Subcutaneous abdominal adipose tissue (tissue), 5 donors: ENCODE measurements around the gene BDKRB1.

Experiments used
- H3K27ac ChIP-seq: one replicate; pipeline ENCODE4 v1.7.0; 2013; ENCODE audit warnings: low read depth, mild to moderate bottlenecking, inconsistent platforms, low read length, moderate library complexity
- H3K27me3 ChIP-seq, 5 donors: one replicate each; pipeline ENCODE4 v1.7.0; 2013; ENCODE audit warnings: low read length in 5 of 5, inconsistent platforms in 1 of 5; ENCODE audit not compliant: control insufficient read depth in 5 of 5, insufficient read depth in 4 of 5
- H3K36me3 ChIP-seq, 5 donors: one replicate each; pipeline ENCODE4 v1.7.0; 2013; ENCODE audit warnings: low read length in 5 of 5; ENCODE audit not compliant: control insufficient read depth in 5 of 5, insufficient read depth in 5 of 5
- H3K4me1 ChIP-seq, 5 donors: one replicate each; pipeline ENCODE4 v1.7.0; 2013; ENCODE audit warnings: low read length in 5 of 5, mild to moderate bottlenecking in 3 of 5, moderate library complexity in 1 of 5; ENCODE audit not compliant: control insufficient read depth in 5 of 5, insufficient read depth in 5 of 5
- H3K4me3 ChIP-seq, 5 donors: one replicate each; pipeline ENCODE4 v1.7.0; 2013; ENCODE audit warnings: low read length in 5 of 5, low read depth in 1 of 5
- H3K9ac ChIP-seq, 5 donors: one replicate each; pipeline ENCODE4 v1.7.0; 2013; ENCODE audit warnings: low read length in 5 of 5, mild to moderate bottlenecking in 4 of 5, moderate library complexity in 3 of 5
- H3K9me3 ChIP-seq, 5 donors: one replicate each; pipeline ENCODE4 v1.7.0; 2013; ENCODE audit warnings: low read length in 5 of 5; ENCODE audit not compliant: control insufficient read depth in 5 of 5
- donor health status: healthy.
- donor health status: healthy.
- donor health status: healthy.
- donor health status: healthy.
- donor health status: healthy.

Gene BDKRB1

GRCh38 chr14:96273629-96274028 is 17.6 kb downstream of the BDKRB1 start:
- Histone ChIP-seq H3K9me3 (peaks cover 0 to 19% (median 16%) of the 10 kb centered on the region in 5 donors), H3K27ac (no peak overlapping the region)

GRCh38 chr14:96274122-96274521 is 18.1 kb downstream of the BDKRB1 start:
- H3K4me3 ChIP-seq, result no peak overlapping the region
- peaks cover 0 to 3% (median 0%) of the 10 kb centered on the region in 5 donors for H3K27me3 ChIP-seq
- H3K9ac ChIP-seq, result no peak overlapping the region
- H3K27ac ChIP-seq, result no peak overlapping the region
- peaks cover 2 to 29% (median 16%) of the 10 kb centered on the region in 5 donors for H3K4me1 ChIP-seq
- peaks cover 0 to 20% (median 18%) of the 10 kb centered on the region in 5 donors for H3K9me3 ChIP-seq
- no peaks in the 10 kb centered on the region for H3K36me3 ChIP-seq

More at GRCh38 chr14:96273629-96274028, 17.6 kb downstream of the BDKRB1 start:
- Histone ChIP-seq H3K27me3 (peaks cover 0 to 5% (median 0%) of the 10 kb centered on the region in 5 donors), H3K4me1 (peaks cover 2 to 34% (median 20%) of the 10 kb centered on the region in 5 donors), H3K36me3 (no peaks in the 10 kb centered on the region), H3K9ac (no peak overlapping the region), H3K4me3 (no peak overlapping the region)

GRCh38 chr14:96274543-96274942 is 18.5 kb downstream of the BDKRB1 start:
- Histone ChIP-seq H3K4me1 (peaks cover 2 to 25% (median 12%) of the 10 kb centered on the region in 5 donors), H3K27ac (no peak overlapping the region), H3K9ac (no peak overlapping the region), H3K4me3 (no peak overlapping the region), H3K27me3 (no peaks in the 10 kb centered on the region), H3K36me3 (no peaks in the 10 kb centered on the region), H3K9me3 (peaks cover 0 to 20% (median 18%) of the 10 kb centered on the region in 5 donors)

GRCh38 chr14:96275177-96276112 is 19.4 kb downstream of the BDKRB1 start:
- Histone ChIP-seq H3K36me3 (peaks cover 0 to 4% (median 0%) of the 10 kb centered on the region in 5 donors), H3K4me3 (no peak overlapping the region), H3K27me3 (no peaks in the 10 kb centered on the region), H3K9ac (peak overlapping the region in 1 of 5 donors; percentile 32), H3K4me1 (peaks cover 2 to 24% (median 10%) of the 10 kb centered on the region in 5 donors), H3K9me3 (peaks cover 0 to 20% (median 18%) of the 10 kb centered on the region in 5 donors), H3K27ac (no peak overlapping the region)

GRCh38 chr14:96277890-96278289 is 21.9 kb downstream of the BDKRB1 start:
- H3K27ac ChIP-seq, result no peak overlapping the region
- H3K27me3 ChIP-seq, result no peaks in the 10 kb centered on the region
- no peak overlapping the region for H3K4me3 ChIP-seq
- no peak overlapping the region for H3K9ac ChIP-seq
- peaks cover 0 to 12% (median 2%) of the 10 kb centered on the region in 5 donors for H3K36me3 ChIP-seq
- H3K9me3 ChIP-seq, result peaks cover 0 to 14% (median 13%) of the 10 kb centered on the region in 5 donors
- H3K4me1 ChIP-seq, result peaks cover 2 to 19% (median 9%) of the 10 kb centered on the region in 5 donors

- Histone ChIP-seq H3K9me3 (peaks cover 0 to 14% (median 13%) of the 10 kb centered on the region in 5 donors), H3K9ac (no peak overlapping the region), H3K27ac (no peak overlapping the region), H3K4me3 (no peak overlapping the region), H3K4me1 (peaks cover 2 to 17% (median 9%) of the 10 kb centered on the region in 5 donors), H3K36me3 (peaks cover 3 to 22% (median 12%) of the 10 kb centered on the region in 5 donors), H3K27me3 (no peaks in the 10 kb centered on the region)
These were observed 23.6 kb downstream of the BDKRB1 start for GRCh38 chr14:96279564-96279963.

- peaks cover 2 to 14% (median 8%) of the 10 kb centered on the region in 5 donors for H3K4me1 ChIP-seq
- H3K9ac ChIP-seq, result no peak overlapping the region
- H3K4me3 ChIP-seq, result no peak overlapping the region
- no peak overlapping the region for H3K27ac ChIP-seq
- H3K9me3 ChIP-seq, result peaks cover 0 to 14% (median 13%) of the 10 kb centered on the region in 5 donors
- peaks cover 6 to 27% (median 12%) of the 10 kb centered on the region in 5 donors for H3K36me3 ChIP-seq
- H3K27me3 ChIP-seq, result no peaks in the 10 kb centered on the region
These were observed 24.1 kb downstream of the BDKRB1 start for GRCh38 chr14:96280104-96280503.

- peaks cover 0 to 8% (median 0%) of the 10 kb centered on the region in 5 donors for H3K4me1 ChIP-seq
- H3K36me3 ChIP-seq, result peaks cover 9 to 38% (median 19%) of the 10 kb centered on the region in 5 donors
- no peak overlapping the region for H3K9ac ChIP-seq
- H3K27ac ChIP-seq, result no peak overlapping the region
- H3K9me3 ChIP-seq, result peaks cover 0 to 14% (median 13%) of the 10 kb centered on the region in 5 donors
- no peaks in the 10 kb centered on the region for H3K27me3 ChIP-seq
- H3K4me3 ChIP-seq, result no peak overlapping the region
These were observed 25.5 kb downstream of the BDKRB1 start for GRCh38 chr14:96281486-96281885.

- H3K4me1 ChIP-seq, result peaks cover 0 to 17% (median 0%) of the 10 kb centered on the region in 5 donors
- no peak overlapping the region for H3K27ac ChIP-seq
- H3K9ac ChIP-seq, result no peak overlapping the region
- no peak overlapping the region for H3K4me3 ChIP-seq
- no peaks in the 10 kb centered on the region for H3K9me3 ChIP-seq
- peaks cover 16 to 52% (median 26%) of the 10 kb centered on the region in 5 donors for H3K36me3 ChIP-seq
- no peaks in the 10 kb centered on the region for H3K27me3 ChIP-seq
These were observed 28.0 kb downstream of the BDKRB1 start for GRCh38 chr14:96284008-96284407.

- Histone ChIP-seq H3K36me3 (peaks cover 20 to 56% (median 30%) of the 10 kb centered on the region in 5 donors), H3K27me3 (no peaks in the 10 kb centered on the region), H3K9ac (no peak overlapping the region), H3K4me1 (peaks cover 0 to 14% (median 0%) of the 10 kb centered on the region in 5 donors), H3K4me3 (no peak overlapping the region), H3K27ac (no peak overlapping the region), H3K9me3 (no peaks in the 10 kb centered on the region)
These were observed 28.4 kb downstream of the BDKRB1 start for GRCh38 chr14:96284430-96284829.
